CD14-positive monocyte (primary cell): ENCODE results near the gene OR10V1. TPM values are rescaled to one million over a fixed set of nuclear protein-coding genes. Genes with fewer than 3 reads are reported as not detected.

Experiments used
- DNase-seq, 3 donors: peaks; one replicate each; pipeline ENCODE4 v3.0.0-alpha.2; 2011 to 2022
- H2AFZ ChIP-seq: 2 replicates; pipeline ENCODE4 v1.6.0; 2012; ENCODE audit warnings: mild to moderate bottlenecking, low read depth, low read length, inconsistent platforms; ENCODE audit not compliant: insufficient read depth, poor library complexity, severe bottlenecking
- H3K27ac ChIP-seq, 2 donors: 1 replicate in 1 of 2; 2 replicates in 1 of 2; pipeline ENCODE4 v1.5.1; 2012 to 2013; ENCODE audit warnings: low read length in 2 of 2, control low read depth in 1 of 2, inconsistent platforms in 1 of 2, low read depth in 1 of 2, mild to moderate bottlenecking in 1 of 2
- H3K27me3 ChIP-seq, 2 donors: one replicate each; pipeline versions ENCODE4 v1.6.0 to v1.6.1; 2011 to 2013; ENCODE audit warnings: low read length in 2 of 2; ENCODE audit not compliant: control insufficient read depth in 2 of 2, insufficient read depth in 2 of 2
- H3K36me3 ChIP-seq, 2 donors: replicated peaks in 1 of 2; 1 replicate in 1 of 2; 2 replicates in 1 of 2; pipeline versions ENCODE4 v1.5.1 to v1.6.1; 2012 to 2013; ENCODE audit warnings: low read length in 2 of 2, control low read depth in 1 of 2, inconsistent platforms in 1 of 2, mild to moderate bottlenecking in 1 of 2; ENCODE audit not compliant: insufficient read depth in 2 of 2, control insufficient read depth in 1 of 2
- H3K4me1 ChIP-seq, 2 donors: 1 replicate in 1 of 2; 2 replicates in 1 of 2; pipeline versions ENCODE4 v1.5.1 to v1.6.1; 2012 to 2013; ENCODE audit warnings: low read length in 2 of 2, control low read depth in 1 of 2, inconsistent platforms in 1 of 2, mild to moderate bottlenecking in 1 of 2, moderate library complexity in 1 of 2; ENCODE audit not compliant: insufficient read depth in 2 of 2, control insufficient read depth in 1 of 2
- H3K4me2 ChIP-seq: replicated peaks from 2 replicates; pipeline ENCODE3; 2012; ENCODE audit warnings: low read length, moderate library complexity, mild to moderate bottlenecking; ENCODE audit not compliant: poor library complexity, severe bottlenecking; ENCODE audit errors: extremely low read depth
- H3K4me3 ChIP-seq, 3 experiments: fragments of 200-600 bp in 1 of 3; sonication (generic) in 1 of 3; replicated peaks in 1 of 3; 1 replicate in 2 of 3; 2 replicates in 1 of 3; pipeline ENCODE4 v1.5.1; 2011 to 2013; ENCODE audit warnings: low read length in 3 of 3, mild to moderate bottlenecking in 3 of 3, control low read depth in 2 of 3, low read depth in 2 of 3, inconsistent platforms in 1 of 3, moderate library complexity in 1 of 3
- H3K79me2 ChIP-seq: 2 replicates; pipeline ENCODE4 v1.6.0; 2012; ENCODE audit warnings: mild to moderate bottlenecking, control low read depth, inconsistent platforms, low read length, moderate library complexity; ENCODE audit not compliant: insufficient read depth
- H3K9ac ChIP-seq: 2 replicates; pipeline ENCODE4 v1.6.0; 2017; ENCODE audit warnings: low read length, mild to moderate bottlenecking; ENCODE audit not compliant: insufficient read depth, poor library complexity, severe bottlenecking
- H3K9me3 ChIP-seq, 2 donors: replicated peaks in 1 of 2; 1 replicate in 1 of 2; 2 replicates in 1 of 2; pipeline versions ENCODE4 v1.5.1 to v1.6.1; 2012 to 2013; ENCODE audit warnings: low read length in 2 of 2, control low read depth in 1 of 2; ENCODE audit not compliant: control insufficient read depth in 1 of 2, insufficient read depth in 1 of 2
- H4K20me1 ChIP-seq: 2 replicates; pipeline ENCODE4 v1.6.0; 2012; ENCODE audit warnings: mild to moderate bottlenecking, low read length, control low read depth, moderate library complexity; ENCODE audit not compliant: insufficient read depth
- H3K27ac Mint-ChIP-seq, 7 donors: one replicate each; pipeline ENCODE4 v1.8.0; 2020; ENCODE audit warnings: mild to moderate bottlenecking in 7 of 7, mixed read lengths in 7 of 7, moderate library complexity in 6 of 7, inconsistent platforms in 2 of 7
- H3K27me3 Mint-ChIP-seq, 3 donors: one replicate each; pipeline ENCODE4 v1.8.0; 2021 to 2022; ENCODE audit warnings: low read depth in 3 of 3, mild to moderate bottlenecking in 3 of 3, mixed read lengths in 3 of 3, moderate library complexity in 3 of 3, inconsistent platforms in 1 of 3
- H3K36me3 Mint-ChIP-seq, 2 donors: one replicate each; pipeline ENCODE4 v1.8.0; 2020; ENCODE audit warnings: mixed read lengths in 2 of 2, inconsistent platforms in 1 of 2, mild to moderate bottlenecking in 1 of 2
- H3K4me1 Mint-ChIP-seq: one replicate; pipeline ENCODE4 v1.8.0; 2020; ENCODE audit warnings: mild to moderate bottlenecking, mixed read lengths
- H3K4me3 Mint-ChIP-seq, 2 donors: one replicate each; pipeline ENCODE4 v1.8.0; 2020; ENCODE audit warnings: mild to moderate bottlenecking in 2 of 2, mixed read lengths in 2 of 2, moderate library complexity in 1 of 2
- H3K9me3 Mint-ChIP-seq, 7 donors: one replicate each; pipeline ENCODE4 v1.8.0; 2020 to 2022; ENCODE audit warnings: mixed read lengths in 7 of 7, mild to moderate bottlenecking in 6 of 7, moderate library complexity in 6 of 7, inconsistent platforms in 2 of 7
- WGBS: methylation state at CpG from one replicate; pipeline ENCODE4 v1.1.5; 2013; ENCODE audit warnings: missing lambda C conversion rate; ENCODE audit not compliant: insufficient coverage; 5-methylcytosine and 5-hydroxymethylcytosine counted together
- intact Hi-C, 2 donors: fragments of 100-400 bp; cut with micrococcal nuclease; formaldehyde crosslinking; loops; one replicate each; pipeline versions ENCODE4 v1.15.0 to v1.15.1; 2023
- polyA plus RNA-seq, 3 donors: library from polyadenylated mRNA; depleted of rRNA in 1 of 3; unstranded in 2 of 3; stranded (reverse) in 1 of 3; fragments of 300-500 nt in 2 of 3; fragments of >200 nt in 1 of 3; fragmentation: Illumina TruSeq in 2 of 3; gene quantifications; 1 replicate in 2 of 3; 2 replicates in 1 of 3; pipeline ENCODE4 v1.2.3, GENCODE V29; 2012 to 2021
- TF ChIP-seq, protein P1 (sequence below): fragments of 200-600 bp; IDR thresholded peaks from one replicate; pipeline ENCODE4 v1.8.0; 2022; ENCODE audit warnings: antibody characterized with exemption, mild to moderate bottlenecking

The OR10V1 gene
- polyA plus RNA-seq, 3 donors = not detected

GRCh38 chr11:59673291-59673690 is 40.4 kb downstream of the OR10V1 start:
- H3K79me2 ChIP-seq = peaks cover 6% of the 10 kb centered on the region
- no CpG with 5 or more reads among the region's 2 CpGs for WGBS
- H3K9ac ChIP-seq = no peak overlapping the region
- H3K4me3 ChIP-seq = no peak overlapping the region
- Mint-ChIP-seq H3K36me3 (no peaks in the 10 kb centered on the region), H3K9me3 (no peaks in the 10 kb centered on the region), H3K27me3 (peaks cover 0 to 3% (median 0%) of the 10 kb centered on the region in 3 donors), H3K4me3 (no peak overlapping the region), H3K27ac (no peak overlapping the region), H3K4me1 (peaks cover 11% of the 10 kb centered on the region)
- intact Hi-C loops = no loop called here
- TF ChIP-seq, protein P1, sequence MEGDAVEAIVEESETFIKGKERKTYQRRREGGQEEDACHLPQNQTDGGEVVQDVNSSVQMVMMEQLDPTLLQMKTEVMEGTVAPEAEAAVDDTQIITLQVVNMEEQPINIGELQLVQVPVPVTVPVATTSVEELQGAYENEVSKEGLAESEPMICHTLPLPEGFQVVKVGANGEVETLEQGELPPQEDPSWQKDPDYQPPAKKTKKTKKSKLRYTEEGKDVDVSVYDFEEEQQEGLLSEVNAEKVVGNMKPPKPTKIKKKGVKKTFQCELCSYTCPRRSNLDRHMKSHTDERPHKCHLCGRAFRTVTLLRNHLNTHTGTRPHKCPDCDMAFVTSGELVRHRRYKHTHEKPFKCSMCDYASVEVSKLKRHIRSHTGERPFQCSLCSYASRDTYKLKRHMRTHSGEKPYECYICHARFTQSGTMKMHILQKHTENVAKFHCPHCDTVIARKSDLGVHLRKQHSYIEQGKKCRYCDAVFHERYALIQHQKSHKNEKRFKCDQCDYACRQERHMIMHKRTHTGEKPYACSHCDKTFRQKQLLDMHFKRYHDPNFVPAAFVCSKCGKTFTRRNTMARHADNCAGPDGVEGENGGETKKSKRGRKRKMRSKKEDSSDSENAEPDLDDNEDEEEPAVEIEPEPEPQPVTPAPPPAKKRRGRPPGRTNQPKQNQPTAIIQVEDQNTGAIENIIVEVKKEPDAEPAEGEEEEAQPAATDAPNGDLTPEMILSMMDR = no peak
- no peaks in the 10 kb centered on the region for H3K27me3 ChIP-seq
- H3K36me3 ChIP-seq = no peaks in the 10 kb centered on the region
- no peak for DNase-seq
- H3K4me2 ChIP-seq = no peak overlapping the region
- H2AFZ ChIP-seq = no peak overlapping the region
- no peaks in the 10 kb centered on the region for H3K9me3 ChIP-seq
- H4K20me1 ChIP-seq = peaks cover 2% of the 10 kb centered on the region
- H3K4me1 ChIP-seq = peaks cover 8 to 12% of the 10 kb centered on the region in 2 donors
- no peak overlapping the region for H3K27ac ChIP-seq

DNA sequence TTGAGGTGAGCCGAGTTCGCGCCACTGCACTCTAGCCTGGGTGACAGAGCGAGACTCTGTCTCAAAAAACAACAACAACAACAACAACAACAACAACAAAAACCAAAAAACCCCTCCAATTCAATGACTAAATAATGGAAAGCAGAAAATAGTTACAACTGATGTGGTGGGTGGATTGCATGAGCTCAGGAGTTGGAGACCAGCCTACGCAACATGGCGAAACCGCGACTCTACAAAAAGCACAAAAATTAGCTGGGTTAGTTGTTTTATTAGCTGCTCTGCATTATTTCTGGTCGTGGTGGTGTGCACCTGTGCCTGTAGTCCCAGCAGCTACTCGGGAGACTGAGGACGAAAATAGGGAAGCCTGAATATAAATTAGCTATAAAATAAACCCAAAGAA is 42.2 kb downstream of the OR10V1 start:
- H4K20me1 ChIP-seq = peaks cover 12% of the 10 kb centered on the region
- Mint-ChIP-seq H3K27me3 (peaks cover 0 to 3% (median 0%) of the 10 kb centered on the region in 3 donors), H3K4me3 (no peak overlapping the region), H3K4me1 (peaks cover 28% of the 10 kb centered on the region), H3K9me3 (no peaks in the 10 kb centered on the region), H3K36me3 (peaks cover 2 to 4% of the 10 kb centered on the region in 2 donors), H3K27ac (no peak overlapping the region)
- H2AFZ ChIP-seq = no peak overlapping the region
- no peak overlapping the region for H3K4me2 ChIP-seq
- no peak overlapping the region for H3K27ac ChIP-seq
- H3K79me2 ChIP-seq = peaks cover 20% of the 10 kb centered on the region
- H3K9me3 ChIP-seq = no peaks in the 10 kb centered on the region
- H3K4me1 ChIP-seq = peaks cover 25 to 30% of the 10 kb centered on the region in 2 donors
- H3K9ac ChIP-seq = no peak overlapping the region
- no peaks in the 10 kb centered on the region for H3K27me3 ChIP-seq
- no peak overlapping the region for H3K4me3 ChIP-seq
- no peak for DNase-seq
- intact Hi-C loops = no loop called here
- WGBS = 96% methylated on average over 5 of the region's 11 CpGs
- H3K36me3 ChIP-seq = peaks cover 3% of the 10 kb centered on the region in 2 donors
- TF ChIP-seq, protein P1 = no peak
